Glutamatergic neuron (in vitro differentiated cells): Measurements from ENCODE around the gene ZBTB2. TPM values are rescaled to one million over a fixed set of nuclear protein-coding genes. Genes with fewer than 3 reads are reported as not detected.

ENCODE experiments used
- total RNA-seq: library from RNA; stranded (reverse); fragmentation: NEBNext Ultra II Directional; extraction: Animal tissue kit (Norgen Biotek cat#: 25700); gene quantifications from one replicate; pipeline ENCODE4 v1.2.1, GENCODE V29; 2021; ENCODE audit not compliant: unreplicated experiment

ZBTB2 gene
- total RNA-seq, 1 donor from 2014 or later = 6.7 TPM

Other genes with a start within 250 kb of the ZBTB2 start
- gene AKAP12, start 151.6 kb downstream of the ZBTB2 start, total RNA-seq = 240 TPM
- 67.0 TPM for gene RMND1, start 60.6 kb upstream of the ZBTB2 start, total RNA-seq
- gene CCDC170, start 102.5 kb upstream of the ZBTB2 start, total RNA-seq = not detected